Measurements from ENCODE around the gene TIMP3.

DNA sequence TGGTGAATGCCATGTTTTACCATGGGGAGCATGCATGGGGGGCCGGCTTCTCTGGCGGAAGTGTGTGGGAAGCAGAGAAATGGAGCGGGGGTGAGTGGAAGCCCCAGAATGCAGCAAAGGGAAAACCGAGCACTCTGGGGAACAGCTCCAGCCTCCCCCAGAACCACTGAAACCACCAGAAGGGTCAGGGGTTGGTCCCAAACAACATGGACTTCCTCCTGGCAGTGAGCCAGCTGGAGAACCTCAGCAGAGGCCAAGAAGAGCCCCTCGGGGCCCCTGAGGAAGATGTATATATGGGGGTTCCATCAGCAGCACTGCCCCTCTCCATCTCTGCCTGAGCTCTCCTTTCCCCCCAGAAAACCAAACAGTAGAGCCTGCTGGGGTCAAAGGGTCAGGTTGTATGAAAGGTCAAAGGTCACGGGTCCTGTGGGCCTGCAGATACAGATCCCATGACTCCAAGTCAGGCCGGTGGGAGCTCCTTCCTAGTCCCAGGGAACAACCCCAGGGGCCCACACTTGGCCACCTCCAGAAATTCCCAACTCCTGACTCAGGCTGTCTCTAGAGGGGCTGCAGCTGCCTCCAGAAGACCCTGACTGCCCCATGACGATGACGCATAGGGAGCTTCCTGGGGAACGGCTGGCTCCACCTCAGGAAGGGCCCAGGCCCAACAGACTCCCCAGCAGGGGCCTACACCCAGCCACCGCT lies 48.5 kb upstream of the TIMP3 start:
- TF ChIP-seq, protein P1, sequence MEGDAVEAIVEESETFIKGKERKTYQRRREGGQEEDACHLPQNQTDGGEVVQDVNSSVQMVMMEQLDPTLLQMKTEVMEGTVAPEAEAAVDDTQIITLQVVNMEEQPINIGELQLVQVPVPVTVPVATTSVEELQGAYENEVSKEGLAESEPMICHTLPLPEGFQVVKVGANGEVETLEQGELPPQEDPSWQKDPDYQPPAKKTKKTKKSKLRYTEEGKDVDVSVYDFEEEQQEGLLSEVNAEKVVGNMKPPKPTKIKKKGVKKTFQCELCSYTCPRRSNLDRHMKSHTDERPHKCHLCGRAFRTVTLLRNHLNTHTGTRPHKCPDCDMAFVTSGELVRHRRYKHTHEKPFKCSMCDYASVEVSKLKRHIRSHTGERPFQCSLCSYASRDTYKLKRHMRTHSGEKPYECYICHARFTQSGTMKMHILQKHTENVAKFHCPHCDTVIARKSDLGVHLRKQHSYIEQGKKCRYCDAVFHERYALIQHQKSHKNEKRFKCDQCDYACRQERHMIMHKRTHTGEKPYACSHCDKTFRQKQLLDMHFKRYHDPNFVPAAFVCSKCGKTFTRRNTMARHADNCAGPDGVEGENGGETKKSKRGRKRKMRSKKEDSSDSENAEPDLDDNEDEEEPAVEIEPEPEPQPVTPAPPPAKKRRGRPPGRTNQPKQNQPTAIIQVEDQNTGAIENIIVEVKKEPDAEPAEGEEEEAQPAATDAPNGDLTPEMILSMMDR (IDR thresholded peaks at IDR 0.05): no peak
- no peak for TF ChIP-seq POLR2AphosphoS5 (IDR thresholded peaks at IDR 0.05)
- TF ChIP-seq POLR2A (IDR thresholded peaks at IDR 0.05): no peak

All from upper lobe of left lung (tissue), 4 donors.